HG03354 (cell line): Measurements from ENCODE around the gene EPHA7.

ENCODE experiments used
- ATAC-seq: cut with Tn5 transposase; IDR thresholded peaks from one replicate; pipeline ENCODE4 v1.9.1; 2021; ENCODE audit warnings: mild to moderate bottlenecking; ENCODE audit not compliant: unreplicated experiment, poor library complexity, severe bottlenecking

Gene EPHA7

DNA sequence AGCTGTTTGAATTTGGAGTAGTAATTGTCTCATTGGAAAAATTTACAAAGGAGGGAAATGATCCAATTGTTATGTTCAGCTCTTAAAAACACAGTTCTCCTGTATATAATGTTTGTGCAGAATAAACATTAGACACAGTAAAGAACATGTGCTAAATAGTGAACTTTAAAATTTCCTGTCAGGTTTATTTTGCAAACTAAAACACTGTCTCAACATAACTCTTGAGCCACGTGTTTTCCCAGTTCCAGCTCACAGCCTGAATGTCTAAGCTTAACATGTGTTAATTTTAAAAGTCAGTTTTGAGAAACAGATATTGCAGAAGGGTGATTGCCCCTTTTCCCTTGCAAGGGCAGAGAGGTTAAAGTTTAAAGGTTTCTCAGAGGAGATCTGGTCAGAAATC lies 20.6 kb downstream of the EPHA7 start:
- ATAC-seq, result no peak

- no peak for ATAC-seq
Observed at GRCh38 chr6:93394471-93394870, 24.9 kb downstream of the EPHA7 start.

DNA sequence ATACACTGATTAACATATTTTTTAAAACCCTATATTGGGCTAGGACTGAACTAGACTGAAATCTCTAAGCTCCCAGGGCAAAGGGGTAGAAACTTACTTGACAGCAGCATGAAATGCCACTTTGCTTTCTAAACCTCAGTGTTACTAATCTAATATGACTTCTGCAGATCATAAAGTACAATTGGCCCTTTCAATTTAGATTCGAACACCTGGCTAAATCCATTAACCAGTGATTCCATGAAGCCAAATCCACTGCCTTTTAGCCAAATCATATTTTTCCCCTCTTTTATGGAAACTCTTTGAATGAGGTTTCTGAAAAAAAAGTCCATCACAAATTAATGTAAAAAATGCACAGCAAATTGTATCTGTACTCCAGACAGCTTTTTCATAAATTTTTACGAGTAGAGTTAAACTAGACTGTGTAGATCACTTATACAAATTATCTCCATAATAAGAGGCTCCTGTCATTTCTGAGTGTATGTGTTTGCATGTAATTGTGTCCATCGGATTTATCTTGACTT lies 25.7 kb downstream of the EPHA7 start:
- ATAC-seq, result no peak

- ATAC-seq, result no peak
Observed at GRCh38 chr6:93392797-93393196, 26.6 kb downstream of the EPHA7 start.

DNA sequence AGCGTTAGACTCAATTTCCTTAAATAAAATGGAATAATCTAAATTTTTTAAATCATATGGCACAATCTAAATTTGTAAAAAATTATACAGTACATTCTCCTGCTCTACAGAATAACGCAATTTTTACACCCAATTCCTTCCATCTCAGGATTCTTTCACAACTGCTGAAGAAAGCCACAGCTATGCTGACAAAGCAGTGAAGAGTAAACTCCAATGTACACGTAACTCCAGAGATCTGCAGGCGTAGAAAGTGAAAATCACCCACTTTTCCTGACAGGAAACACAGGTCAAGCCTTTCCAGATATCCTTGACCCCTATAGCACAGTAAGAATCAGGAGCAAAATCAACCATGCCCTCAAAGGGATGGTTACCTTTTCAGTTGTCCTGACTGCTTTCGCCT lies 27.4 kb downstream of the EPHA7 start:
- ATAC-seq, result no peak

- ATAC-seq, result no peak
Observed at GRCh38 chr6:93389192-93389591, 30.2 kb downstream of the EPHA7 start.

DNA sequence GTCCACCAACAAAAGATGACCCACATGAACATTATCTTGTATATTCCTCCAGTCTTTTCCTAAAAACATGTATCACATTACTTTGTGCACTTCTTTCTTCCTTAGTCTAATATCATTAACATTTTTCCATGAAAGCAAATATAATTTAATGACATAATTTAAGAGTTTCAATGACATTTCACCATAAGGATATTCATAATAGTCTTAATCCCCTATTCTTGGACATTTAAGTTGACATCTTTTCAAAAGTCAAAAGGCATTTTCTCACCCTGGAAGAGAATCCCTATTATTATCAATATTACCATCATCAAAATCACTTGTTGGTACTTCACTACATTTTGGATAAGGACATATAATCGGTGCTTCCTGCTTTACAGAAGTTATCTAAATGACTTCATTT lies 31.3 kb downstream of the EPHA7 start:
- no peak for ATAC-seq

- ATAC-seq, result no peak
Observed at GRCh38 chr6:93376026-93376540, 43.3 kb downstream of the EPHA7 start.

DNA sequence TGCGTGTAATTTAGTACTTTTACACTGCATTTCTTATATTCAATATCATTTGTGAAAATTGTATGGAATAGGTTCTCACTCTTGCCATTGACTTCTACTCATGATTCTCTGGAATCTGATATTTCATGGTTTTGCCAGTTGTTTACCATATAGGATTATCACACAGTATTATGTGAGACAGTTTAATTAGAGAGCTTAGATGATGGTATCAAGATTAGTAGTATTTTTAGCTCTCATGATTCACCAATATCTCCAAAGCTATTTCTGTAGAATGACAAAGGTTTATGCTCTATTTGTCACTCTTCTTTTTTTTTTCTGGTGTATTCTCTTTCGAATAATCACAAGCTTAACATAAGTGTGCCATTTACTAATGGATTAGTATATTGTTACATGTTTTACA lies 45.9 kb downstream of the EPHA7 start:
- ATAC-seq, result no peak

DNA sequence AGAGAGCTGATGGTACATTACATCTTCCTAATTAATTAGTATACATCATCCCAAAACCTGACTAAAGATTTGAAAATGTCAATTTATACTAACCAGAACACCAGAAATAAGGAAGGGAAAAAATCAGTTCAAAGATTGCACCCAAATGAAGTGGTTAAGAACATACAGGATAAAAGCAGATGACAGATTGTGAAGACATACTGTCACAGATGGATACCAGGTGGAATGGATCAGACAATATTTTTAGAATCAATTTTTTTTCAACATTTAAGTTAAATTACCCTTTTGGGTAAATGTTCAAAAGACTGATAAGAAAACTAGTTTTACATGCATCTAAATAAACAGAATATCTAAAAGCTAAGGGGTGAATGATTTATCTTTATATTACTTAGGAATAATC lies 47.6 kb downstream of the EPHA7 start:
- no peak for ATAC-seq

DNA sequence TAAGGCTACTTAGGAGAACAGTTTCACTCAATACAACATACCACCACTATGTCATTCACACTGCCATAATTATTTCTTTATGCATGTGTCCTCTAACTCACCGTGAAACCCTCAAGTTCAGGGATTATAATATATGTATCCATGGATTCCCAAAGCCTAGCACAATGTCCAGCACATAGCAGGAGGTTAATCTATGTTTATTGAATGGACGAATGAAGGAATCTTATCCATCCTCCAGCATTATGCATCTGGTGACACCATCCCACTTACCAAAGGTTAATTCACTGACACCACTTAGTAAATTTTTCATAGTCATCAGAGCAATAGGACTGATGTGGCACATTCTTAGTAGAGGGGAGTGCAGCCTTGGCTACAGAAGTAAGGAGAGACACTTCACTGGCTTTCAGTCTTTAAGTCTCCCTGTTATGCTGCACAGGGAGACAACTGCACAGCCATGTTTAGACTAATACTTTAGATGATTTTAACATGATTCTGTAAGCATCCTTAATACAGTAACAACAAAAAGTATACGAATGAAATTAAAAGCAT lies 49.7 kb downstream of the EPHA7 start:
- ATAC-seq, result no peak

DNA sequence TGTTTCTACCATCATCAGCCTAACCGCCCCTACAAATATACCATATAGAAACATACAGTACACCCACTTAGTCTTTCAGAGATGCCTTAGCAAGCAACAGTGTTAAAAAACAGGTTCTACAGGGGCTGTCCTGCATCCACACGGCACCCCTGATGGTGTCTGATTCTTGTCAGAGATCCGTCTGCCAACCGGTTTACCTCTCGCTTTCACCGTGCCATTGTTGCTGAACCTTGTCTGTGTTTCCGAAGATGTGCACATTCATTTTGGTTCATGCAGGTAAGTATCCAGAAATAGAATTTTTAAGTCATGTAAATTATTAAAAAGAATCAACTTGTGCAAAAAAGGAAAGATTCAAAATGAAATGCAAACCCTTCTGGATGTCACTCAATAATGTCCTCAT lies 52.9 kb downstream of the EPHA7 start:
- no peak for ATAC-seq

- no peak for ATAC-seq
Observed at GRCh38 chr6:93365445-93365844, 53.9 kb downstream of the EPHA7 start.

DNA sequence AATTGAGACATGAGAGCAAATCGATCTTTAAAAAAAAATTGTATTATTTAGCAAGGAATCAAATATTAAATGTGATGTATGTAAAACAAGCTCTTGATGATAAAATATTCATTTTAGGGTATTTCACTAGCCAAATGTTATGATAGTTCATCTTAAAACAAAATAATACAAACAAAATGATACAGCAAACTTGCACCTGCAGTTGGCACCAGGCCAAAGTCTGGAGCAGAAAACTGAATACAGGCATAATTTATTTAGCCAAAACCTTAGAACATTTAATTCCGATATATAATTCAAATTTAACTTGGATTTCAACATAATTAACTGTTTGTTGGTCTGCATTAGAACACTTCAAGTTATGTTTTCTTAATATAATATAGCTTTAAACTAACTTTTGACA lies 60.9 kb downstream of the EPHA7 start:
- ATAC-seq, result no peak

- ATAC-seq, result no peak
Observed at GRCh38 chr6:93352604-93353003, 66.8 kb downstream of the EPHA7 start.

DNA sequence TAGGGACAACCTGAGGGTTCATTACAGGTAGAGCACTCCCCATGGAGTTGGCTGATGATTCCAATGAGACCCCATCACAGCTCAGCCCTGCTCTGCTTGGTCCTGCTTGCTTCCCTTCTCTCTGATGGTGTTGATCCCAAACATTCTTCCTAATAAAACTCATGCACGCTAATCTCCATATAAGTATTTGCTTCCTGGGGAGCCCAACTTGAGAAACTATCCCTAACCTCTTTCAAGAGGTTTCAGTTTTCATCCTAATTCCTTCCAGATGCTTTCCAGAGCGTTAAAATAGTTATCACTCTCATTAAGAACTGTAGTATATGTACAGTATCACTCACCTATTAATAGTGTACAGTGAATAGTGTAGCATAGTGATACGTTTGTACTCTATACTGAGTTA lies 68.1 kb downstream of the EPHA7 start:
- no peak for ATAC-seq

DNA sequence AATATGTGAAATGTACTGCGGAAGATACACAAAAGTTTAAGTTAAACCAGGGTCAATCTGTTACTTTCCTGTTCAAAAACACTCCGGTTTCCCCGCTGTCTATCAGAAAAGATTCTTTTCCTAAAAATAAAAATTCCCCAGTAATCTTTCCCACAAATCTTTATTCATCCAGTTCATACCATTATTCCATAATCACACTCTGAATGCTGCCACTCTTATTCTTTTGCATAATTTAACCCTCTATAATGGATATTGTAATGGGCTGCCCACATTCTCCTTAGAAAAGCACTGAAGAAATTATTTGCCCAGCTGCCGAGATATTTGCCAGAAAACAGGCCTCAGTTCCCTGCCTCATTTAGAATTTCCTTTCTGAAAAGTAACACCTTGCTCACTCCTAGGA lies 68.6 kb downstream of the EPHA7 start:
- ATAC-seq, result no peak

GRCh38 chr6:93344333-93344835 lies 75.0 kb downstream of the EPHA7 start:
- ATAC-seq, result no peak

GRCh38 chr6:93343476-93343875 lies 75.9 kb downstream of the EPHA7 start:
- no peak for ATAC-seq

GRCh38 chr6:93341900-93342613 lies 77.3 kb downstream of the EPHA7 start:
- ATAC-seq, result no peak

- ATAC-seq, result no peak
Observed at GRCh38 chr6:93337772-93338394, 81.5 kb downstream of the EPHA7 start.
